CMK (cell line): Measurements from ENCODE around the gene OXNAD1.

Experiments used
- DNase-seq: peaks from one replicate; pipeline ENCODE4 v3.0.0-alpha.2; 2010; ENCODE audit warnings: low read depth

The OXNAD1 gene

DNA sequence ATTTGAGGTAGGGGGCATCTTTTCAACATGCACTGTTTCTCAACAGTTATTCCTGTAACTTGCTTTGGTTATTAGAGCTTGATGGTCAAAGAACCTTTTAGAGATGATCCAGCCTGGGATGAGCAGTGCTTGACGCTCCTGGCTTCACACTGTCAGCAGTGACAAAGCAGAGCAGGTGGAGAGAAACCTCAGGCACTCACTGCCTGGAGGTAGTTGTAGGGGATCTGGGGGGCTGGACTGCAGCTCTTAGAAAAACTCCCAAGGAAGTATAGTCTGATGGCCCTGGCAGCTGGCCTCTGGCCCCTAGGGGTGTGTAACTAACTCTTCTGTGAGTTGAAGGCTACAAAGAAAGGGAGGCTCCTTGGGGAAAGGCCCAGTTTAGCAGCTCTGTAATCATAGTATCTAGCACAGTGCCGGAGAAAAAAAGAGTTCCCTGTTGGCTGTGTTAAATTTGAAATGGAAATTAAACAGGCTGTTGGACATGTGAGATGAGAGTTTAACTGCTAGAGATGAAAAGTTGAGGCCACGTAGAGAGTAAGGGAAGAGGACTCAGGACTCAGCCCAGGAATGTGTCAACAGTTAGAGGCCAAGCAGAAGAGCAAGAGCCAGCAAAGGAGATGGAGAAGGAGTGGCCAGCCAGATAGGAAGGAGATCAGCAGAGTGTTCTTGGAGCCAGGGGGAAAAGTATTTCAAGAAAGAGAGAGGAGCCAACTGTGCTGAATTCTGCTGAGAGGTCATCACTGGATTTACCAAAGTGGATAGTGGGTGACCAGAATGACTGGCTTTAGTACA lies 14.2 kb downstream of the OXNAD1 start:
- DNase-seq: no peak

DNA sequence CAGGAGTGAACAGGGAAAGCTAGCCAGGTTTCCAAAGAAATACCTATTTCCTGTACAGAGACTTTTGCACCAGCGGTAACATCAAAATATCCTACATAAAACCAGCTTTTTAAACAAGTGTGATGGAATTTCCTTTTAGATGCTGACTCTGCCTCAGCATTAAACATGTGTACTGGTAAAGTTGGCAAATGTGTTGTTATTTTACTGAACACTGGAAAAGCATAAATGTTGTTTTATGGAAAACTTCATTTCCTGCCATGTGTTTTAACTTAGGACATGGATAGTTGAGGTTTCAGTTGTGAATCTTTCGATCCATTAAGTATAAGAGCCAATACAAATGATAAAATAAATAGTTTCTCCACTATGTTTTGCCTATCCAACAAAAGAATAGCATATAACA lies 15.7 kb downstream of the OXNAD1 start:
- DNase-seq: no peak

DNA sequence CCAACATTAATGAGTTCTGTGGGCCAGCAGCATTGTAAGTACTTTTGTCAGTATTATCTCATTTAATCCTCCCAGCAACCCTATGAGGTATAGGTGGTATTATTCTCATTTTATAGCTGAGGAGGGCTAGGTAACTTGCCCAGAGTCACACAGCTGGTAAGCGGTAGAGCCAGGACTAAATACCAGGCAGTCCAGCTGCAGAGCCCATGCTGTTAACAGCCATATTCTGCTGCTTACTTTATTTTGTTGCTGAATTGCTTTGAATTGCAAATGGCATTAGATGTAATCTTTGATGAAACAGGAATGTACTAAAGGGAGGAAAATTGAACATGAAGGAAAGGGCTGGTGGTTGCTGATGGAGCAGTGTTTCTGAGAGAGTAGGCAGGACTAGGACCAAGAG lies 19.6 kb downstream of the OXNAD1 start:
- no peak for DNase-seq

DNA sequence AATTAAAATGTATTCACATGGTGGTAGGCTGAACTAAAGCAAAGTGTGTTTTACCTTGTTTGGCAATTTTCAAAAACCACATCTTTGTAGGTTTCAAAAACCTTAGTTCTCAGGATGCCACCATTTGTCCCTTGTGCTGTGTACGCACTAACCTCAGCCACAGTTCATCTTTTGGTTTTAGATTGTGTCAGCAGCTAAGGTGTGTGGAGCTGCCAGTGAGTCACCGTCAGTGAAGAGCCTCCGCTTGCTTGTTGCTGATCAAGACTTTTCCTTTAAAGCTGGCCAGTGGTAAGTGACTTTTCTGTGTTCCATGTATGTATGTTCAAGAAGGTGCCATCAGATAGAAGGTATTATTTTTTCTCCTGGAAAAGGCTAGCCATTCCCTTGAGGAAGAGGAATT lies 21.1 kb downstream of the OXNAD1 start:
- no peak for DNase-seq

DNA sequence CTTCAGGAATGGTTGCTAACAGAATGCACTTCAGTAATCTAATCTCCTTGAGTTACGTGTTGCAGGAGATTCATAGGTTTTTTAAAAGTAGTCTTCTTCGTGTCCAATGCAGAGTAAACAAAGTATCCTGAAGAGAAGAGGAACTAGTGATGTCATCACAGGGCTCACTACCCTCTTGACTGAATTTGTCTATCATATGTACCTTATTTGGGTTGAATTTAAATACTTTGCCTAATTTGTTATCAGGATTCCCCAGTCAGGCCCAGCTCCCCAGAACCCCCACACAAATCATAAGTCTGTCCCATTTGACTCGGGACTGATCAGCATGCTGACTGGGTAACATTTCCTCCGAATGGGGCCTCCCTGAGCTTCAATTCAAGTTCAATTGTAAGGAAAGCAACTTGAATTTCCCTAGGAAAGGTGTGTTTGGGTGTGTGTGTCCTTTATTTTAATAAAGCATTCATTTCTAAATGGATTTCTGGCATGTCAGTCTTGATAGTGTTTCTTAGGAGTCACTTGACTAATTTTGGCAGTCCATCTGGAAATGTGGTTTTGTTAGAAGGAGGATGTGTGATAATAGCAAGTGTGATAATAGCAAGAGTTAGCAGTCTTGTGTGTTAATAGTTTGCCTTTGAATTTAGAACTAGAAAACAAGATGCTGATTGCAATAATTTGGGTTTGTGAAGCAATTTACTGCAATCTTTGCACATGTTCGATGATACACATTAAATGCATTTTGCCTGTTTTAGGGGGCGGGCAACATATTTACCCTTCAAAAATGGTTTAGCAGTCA lies 21.9 kb downstream of the OXNAD1 start:
- DNase-seq: no peak

DNA sequence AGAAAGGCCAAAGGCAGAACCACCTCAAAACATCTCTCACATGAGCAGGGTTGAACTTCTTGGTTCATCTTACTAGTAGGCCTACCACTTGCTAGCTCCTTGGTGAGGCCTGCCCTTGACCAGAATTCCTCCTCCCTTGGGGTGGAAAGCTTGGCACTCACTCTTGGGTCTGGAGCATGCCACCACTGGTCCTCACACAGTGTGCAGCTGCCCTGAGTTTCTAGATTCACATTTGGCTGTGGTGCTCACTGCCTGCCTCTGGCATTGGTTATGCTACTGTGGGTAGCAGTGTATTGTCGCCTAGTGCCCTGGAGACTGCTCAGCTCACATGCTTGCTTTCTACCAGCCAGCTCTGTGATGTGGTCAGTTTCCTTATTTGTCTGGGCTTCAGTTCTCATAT lies 23.7 kb downstream of the OXNAD1 start:
- no peak for DNase-seq

DNA sequence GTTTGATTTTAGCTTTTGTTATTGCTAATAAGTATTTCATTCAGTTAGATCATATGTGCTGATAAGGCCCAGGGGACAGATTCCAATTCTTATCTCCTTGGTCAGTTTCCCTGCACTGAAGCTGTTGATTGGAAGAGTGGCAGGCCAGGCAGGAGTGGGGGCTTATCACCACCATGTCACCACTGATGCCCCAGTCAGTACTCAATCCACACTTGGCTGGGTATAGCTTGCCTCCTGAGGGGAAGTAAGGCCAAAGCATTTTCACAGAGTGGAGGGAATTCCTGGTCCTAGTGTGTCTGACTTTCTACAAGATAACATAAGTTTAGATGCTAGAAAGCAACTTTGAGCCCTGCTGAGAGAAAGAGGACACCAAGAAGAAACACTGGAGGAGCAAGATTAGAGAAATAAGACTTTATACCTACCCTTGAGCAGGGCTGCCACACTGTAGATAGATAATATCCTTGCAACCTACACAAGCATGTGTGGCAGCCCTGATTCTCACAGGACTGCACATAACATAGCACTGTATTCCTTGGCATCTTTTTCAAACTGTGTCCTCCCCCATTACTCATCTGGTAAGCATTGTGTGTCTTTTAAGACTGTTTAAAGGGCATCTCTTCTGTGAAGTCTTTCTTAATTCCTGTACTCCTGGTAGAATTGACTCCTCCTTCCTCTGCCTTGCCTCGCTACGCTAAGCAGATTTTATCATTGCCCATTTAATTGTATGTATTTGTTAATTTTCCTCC lies 24.3 kb downstream of the OXNAD1 start:
- DNase-seq: no peak

DNA sequence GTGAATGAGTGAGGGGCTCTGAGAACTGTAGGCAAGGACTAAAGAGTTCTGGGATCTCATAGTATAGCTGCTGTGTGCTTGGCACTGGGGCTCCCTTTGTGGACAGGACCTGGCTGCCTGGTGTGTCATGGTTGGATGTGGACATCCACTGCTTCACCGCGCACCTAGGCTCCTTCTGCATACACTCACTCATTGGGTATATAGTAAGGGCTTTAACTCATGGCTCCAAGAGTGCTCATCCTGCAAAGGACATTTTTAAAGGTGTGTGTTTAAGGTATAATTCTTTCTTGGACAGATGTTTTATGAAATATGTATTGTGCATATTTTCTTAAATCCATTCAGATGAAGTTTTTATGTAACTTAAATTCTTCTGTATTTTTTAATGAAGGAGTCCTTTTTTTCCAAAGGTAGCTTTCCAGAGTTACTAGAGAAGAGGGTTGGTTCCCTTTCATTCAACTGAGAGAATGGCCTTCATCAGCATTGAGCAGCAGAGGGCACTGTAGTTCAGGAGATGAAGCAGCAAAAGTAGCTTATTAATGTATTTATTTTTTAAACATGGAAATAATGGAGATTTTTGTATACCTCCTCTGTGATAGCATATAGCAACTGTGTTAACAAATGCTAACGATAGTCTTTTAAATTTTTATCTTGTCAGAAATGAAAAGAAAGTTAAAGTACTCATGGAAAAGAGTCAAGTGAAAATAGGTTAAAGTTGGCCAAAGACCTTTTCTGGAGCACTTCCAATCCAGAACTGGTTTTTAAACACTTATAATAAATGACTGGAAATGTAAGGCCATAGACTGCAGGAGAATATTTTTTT lies 25.2 kb downstream of the OXNAD1 start:
- DNase-seq: no peak

DNA sequence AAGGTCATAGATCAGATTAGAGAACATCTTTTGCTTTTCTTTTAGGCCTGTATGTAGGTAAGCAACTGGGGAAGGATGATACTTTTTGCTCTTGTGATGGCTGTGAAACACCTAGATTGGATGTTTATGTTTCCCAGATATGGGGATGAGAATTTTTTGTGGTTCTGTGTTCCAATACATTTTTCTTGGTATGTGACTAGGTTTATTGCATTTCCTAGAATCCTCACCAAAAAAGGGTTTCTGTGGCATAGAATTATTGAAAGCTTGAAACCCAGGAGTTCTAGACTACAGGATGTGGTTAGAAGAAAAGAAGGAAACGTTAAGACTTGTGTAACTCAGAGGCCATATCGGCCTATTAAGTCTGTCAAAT lies 25.8 kb downstream of the OXNAD1 start:
- peak; percentile 61 for DNase-seq

DNA sequence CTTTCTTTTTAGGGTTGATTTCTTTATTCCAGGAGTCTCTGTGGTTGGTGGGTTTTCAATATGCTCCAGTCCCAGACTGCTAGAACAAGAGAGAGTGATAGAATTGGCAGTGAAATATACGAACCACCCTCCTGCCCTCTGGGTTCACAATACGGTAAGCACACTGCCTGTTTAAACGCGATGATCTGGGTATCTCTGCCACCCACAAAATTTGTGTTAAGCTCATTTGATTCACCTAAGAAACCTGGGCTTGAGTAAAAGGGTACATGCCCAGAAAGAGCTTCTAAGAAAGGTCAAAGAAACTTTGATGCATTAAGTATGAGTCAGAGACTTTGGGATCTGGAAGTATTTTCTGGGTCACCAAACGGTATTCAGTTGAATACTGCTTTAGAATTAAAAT lies 29.8 kb downstream of the OXNAD1 start:
- DNase-seq: no peak

DNA sequence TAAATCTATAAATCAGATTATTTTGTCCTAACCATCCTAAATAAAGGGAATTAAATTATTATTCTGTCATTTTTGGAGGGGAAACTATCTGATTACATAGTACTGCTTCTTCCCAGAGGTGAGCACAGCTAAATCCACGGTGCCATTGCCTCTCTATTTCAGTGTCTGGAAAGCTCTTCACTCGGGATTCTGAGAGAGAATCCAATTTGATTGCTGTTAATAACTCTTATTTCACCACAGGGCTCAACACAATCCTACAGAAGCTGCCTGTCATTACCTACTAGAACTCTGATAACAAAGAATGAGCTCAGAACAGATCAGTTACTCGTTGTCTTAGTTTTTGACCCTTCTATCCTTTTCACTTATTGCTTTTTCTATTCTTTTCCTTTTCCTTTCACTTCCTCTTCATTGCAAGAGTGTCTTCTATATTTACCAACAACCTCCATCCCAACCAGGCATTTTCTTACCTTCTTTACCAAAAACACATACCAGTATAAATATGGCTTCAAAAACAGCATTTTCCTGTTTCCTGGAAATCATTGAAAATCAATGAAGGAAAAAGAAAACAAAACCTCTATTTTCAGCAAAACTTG lies 30.4 kb downstream of the OXNAD1 start:
- DNase-seq: no peak

DNA sequence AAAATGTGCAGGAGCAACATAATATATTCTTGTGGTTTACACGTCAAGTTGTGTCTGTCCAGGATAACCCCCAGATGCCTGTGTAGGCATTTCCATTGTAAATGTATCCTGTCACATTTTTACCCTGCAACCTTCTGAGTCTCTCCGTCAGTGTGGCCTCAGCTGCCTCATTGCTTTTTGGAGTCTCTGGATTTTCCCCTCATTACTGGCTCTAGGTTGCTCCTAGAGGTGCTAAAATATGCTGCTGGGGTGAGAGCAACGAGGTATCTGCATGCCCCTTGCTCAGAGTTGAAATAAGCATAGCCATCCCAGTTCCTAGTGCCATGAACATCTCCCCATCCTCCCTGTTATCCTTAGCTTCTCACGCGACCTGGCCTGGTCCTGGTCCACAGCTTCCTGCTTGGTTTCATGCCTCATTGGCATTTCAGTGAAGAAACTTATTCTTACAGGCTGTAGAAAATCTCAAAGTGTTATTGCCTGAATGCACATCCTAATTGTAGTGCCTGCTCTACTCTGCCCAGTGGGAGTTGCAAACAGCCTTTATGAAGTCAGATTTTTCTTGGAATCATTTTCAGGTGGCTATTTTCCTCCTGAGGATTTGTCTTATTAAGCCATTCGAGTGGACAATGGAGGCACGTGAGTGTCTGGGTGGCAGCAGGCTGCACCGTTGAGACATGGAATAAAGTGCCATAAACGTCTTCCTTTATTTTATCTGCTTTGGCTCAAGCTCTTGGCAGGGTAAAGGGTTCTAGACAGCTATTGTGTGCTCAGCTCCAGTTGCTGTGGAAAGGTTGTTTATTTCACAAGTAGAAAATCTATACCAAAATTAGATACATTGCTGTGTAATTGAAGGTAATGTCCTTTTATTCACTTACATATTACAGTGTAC lies 33.2 kb downstream of the OXNAD1 start:
- no peak for DNase-seq

DNA sequence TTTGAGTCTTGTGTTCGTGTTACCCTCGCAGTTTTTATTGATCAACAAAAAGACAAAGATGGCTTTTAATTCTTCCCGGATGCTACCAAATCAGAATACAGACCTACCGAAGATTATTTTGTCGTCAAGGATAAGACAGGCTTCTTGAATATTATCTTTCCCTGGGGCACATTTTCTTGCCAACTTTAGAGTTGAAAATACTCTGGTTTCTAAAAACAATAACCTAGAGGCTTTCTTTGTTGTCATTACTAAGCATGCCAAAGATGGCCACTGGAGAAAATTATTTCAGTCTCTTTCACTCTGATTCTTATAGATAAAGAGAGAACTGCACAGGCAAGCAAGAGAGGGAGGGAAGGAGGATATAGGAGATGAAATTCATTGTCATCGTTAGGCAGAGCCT lies 33.9 kb downstream of the OXNAD1 start:
- DNase-seq: no peak

DNA sequence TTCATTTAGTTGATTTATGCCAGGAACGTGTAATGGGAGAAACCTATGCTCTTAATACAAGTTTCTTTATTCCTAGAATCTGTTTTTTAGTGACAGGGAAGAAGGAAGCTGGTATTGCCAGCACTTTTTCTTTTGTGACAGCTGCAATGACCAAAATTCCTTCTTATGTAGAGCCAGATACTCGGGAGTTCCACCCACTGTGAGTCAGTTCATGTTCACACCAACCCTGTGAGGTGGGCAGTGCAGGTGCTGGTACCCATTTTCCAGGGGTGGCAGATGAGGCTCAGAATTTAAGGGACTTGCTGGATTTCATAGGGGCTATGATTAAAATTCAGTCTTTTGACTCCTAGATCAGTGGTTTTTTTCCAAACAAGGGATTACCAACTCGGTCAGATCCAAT lies 34.7 kb downstream of the OXNAD1 start:
- no peak for DNase-seq

DNA sequence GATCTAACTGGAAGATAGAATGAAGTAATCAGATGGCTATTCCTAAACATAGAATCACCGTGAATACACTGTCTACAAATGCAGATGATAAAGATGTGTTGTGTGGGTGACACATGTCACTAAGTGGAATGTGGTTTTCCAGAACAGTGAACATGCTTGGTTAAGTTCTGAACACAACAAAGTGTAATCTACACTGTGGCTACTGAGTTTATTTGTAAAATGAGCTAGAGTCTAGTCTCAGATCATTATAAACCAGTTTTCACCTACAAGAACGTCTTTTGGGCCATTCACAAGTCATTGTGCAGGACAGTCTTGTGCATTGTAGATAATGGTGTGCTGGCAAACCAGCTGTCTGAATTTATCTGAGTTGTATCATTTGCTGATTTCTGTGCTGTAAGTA lies 35.3 kb downstream of the OXNAD1 start:
- no peak for DNase-seq

DNA sequence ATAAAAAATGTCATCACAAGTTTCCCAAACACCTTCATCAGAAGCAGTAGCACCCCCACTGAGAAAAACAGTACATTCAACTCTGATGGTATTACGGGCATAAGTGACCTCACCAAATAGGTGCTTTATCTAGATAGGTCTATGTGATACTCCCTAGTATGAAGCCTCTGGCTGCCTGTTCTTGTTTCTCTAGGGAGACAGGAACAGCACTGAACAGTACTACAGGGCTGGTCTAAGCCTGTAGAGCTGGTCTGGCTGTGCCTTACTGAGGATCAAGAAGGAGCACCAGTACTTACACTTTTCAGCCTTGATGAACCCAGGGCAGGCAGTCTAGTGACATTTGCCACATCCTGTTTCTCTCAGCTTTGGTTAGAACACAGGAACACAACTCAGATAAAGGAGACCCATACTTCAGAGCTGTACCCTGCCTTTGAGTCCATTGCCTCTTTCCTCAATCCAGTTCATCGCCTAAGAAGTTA lies 35.9 kb downstream of the OXNAD1 start:
- no peak for DNase-seq

DNA sequence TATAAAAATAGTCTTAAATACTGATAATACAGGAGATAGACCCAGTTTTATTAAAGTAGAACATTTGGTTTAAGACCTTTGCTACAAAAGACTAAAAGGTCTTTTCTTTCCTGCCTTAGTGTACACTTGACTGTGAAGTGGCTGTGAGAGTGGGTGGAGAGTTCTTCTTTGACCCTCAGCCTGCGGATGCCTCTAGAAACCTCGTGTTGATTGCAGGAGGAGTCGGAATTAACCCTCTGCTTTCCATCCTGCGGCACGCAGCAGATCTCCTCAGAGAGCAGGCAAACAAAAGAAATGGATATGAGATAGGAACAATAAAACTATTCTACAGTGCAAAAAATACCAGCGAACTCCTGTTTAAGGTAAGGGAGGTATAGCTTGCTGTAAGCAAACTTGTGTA lies 36.5 kb downstream of the OXNAD1 start:
- no peak for DNase-seq

DNA sequence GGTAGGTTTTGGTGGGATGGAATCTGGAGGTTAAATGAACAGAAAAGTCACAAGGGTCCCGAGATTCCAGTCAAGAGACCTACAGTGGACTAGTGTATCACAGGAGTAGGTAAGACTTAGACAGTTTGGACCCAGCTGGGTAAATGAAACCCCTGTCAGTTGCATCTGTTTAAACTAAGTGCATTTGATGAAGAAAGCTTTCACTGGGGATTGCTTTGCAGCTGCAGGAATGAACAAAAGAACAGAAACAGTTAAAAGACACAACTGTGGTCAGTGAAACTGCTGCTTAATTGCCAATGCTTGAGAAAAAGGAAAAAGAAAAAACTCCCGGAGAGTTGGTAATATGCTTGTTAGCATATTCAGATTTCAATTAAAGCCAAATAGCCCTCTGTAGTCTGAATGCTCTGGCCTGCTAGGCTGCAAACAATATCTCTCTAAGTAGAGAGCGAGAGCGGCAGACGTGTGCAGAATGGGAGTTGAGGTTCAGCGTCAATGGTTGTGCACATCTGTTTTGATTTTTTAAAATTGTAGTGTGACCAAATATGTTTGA lies 37.1 kb downstream of the OXNAD1 start:
- DNase-seq: no peak

DNA sequence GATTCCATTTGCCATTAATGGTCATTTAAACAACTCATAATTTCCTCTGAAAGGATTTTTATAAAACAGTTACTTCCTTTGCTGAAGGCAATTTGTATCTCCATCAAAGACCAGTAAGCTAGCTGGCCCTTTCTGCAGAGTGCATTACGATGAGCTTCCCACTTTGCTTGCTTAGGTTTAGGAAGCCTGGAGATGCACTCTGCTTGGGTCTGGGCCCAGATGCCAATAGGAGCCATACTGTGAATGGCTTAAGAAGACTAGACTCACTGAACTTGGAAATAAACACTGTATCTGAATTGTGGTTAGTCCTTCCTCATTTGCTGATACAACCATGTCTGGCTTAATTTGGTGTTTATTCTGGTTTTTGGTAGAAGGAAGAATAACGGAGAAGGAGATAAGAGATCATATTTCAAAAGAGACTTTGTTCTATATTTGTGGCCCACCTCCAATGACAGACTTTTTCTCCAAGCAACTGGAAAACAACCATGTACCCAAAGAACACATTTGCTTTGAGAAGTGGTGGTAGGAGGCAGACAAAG lies 38.1 kb downstream of the OXNAD1 start:
- no peak for DNase-seq
